Measurements from ENCODE around the gene SLC7A14. TPM values are rescaled to one million over a fixed set of nuclear protein-coding genes. Genes with fewer than 3 reads are reported as not detected.
A peak's percentile ranks its signal among the peaks of the same experiment; 100 is the strongest.

Gene SLC7A14
- total and polyA plus RNA-seq, 4 donors: 0.01 to 0.06 (median 0.03) TPM; not detected in 1

DNA sequence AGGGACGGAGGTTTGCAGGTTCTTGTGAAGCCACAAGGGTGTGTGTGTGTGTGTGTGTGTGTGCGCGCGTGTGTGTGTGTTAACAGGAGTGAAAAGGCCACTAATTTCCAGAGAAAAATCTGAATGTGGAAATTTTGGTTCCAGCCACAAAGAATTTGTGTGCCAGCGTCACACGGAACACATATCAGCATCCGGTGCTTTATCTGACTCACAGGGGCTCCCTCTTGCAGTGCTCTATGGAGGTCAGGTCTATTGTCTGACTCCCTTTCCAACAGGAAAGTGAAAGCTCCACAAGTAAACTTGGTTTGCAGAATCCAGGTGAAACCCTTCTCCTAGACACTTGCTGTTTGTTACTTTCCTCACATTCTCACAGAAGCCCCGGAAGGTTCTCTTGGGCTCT is 161.0 kb downstream of the SLC7A14 start:
- peaks cover 0 to 1% (median 0%) of the 10 kb centered on the region in 4 donors for H3K9me3 ChIP-seq (ENCODE audit: control insufficient read depth in 4 of 4, insufficient read depth in 3 of 4, low read length in 3 of 4)
- WGBS, 2 donors: 70 to 75% methylated on average over 8 of the region's 8 CpGs
- TF ChIP-seq, protein P1, sequence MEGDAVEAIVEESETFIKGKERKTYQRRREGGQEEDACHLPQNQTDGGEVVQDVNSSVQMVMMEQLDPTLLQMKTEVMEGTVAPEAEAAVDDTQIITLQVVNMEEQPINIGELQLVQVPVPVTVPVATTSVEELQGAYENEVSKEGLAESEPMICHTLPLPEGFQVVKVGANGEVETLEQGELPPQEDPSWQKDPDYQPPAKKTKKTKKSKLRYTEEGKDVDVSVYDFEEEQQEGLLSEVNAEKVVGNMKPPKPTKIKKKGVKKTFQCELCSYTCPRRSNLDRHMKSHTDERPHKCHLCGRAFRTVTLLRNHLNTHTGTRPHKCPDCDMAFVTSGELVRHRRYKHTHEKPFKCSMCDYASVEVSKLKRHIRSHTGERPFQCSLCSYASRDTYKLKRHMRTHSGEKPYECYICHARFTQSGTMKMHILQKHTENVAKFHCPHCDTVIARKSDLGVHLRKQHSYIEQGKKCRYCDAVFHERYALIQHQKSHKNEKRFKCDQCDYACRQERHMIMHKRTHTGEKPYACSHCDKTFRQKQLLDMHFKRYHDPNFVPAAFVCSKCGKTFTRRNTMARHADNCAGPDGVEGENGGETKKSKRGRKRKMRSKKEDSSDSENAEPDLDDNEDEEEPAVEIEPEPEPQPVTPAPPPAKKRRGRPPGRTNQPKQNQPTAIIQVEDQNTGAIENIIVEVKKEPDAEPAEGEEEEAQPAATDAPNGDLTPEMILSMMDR (IDR thresholded peaks at IDR 0.05; ENCODE audit: control extremely low read depth, extremely low read depth): no peak
- no peaks in the 10 kb centered on the region for H3K27me3 ChIP-seq (ENCODE audit: control insufficient read depth in 3 of 3, insufficient read depth in 3 of 3, low read length in 2 of 3)
- no peak overlapping the region for H3K4me3 ChIP-seq
- no peak for DNase-seq
- peaks cover 0 to 12% (median 0%) of the 10 kb centered on the region in 5 donors for H3K4me1 ChIP-seq (ENCODE audit: control insufficient read depth in 5 of 5, insufficient read depth in 5 of 5, low read length in 5 of 5)
- H3K27ac ChIP-seq (ENCODE audit: low read depth in 1 of 2, low read length in 1 of 2): peak overlapping the region in 1 of 2 donors; percentile 29
- ATAC-seq (ENCODE audit: insufficient read depth, low FRiP score): no peak
- H3K9ac ChIP-seq (ENCODE audit: insufficient read depth in 1 of 2, low read length in 2 of 2): no peak overlapping the region
- H3K36me3 ChIP-seq (ENCODE audit: control insufficient read depth in 4 of 4, insufficient read depth in 4 of 4, low read length in 4 of 4): no peaks in the 10 kb centered on the region

DNA sequence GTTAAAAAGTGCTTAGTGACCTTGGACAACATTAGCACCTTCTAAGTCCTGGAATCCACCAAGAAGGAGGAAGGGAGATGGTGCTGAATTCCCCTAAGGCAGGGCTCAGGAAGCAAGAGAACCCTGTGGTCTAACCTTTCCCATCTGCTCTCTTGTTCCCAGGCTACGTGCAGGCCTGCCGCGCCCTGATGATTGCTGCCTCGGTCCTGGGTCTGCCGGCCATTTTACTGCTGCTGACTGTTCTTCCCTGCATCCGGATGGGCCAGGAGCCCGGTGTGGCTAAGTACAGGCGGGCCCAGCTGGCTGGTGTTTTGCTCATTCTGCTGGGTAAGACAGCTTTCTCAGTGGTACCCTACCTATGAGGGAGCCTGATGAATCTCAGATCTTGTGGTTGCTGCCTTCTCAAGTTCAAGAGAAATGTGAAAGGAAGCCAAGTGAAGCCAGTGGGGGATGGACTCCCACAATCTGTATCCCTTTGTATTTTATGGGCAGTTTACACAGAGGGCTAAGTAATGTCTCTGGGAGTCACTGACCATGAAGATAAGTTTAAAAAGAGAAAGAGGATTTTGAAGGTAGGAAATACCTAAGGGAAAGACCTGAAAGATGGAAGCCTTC is 162.8 kb downstream of the SLC7A14 start:
- H3K9ac ChIP-seq (ENCODE audit: insufficient read depth in 1 of 2, low read length in 2 of 2): no peak overlapping the region
- peak overlapping the region in 1 of 2 donors; percentile 15 for H3K27ac ChIP-seq (ENCODE audit: low read depth in 1 of 2, low read length in 1 of 2)
- H3K36me3 ChIP-seq (ENCODE audit: control insufficient read depth in 4 of 4, insufficient read depth in 4 of 4, low read length in 4 of 4): no peaks in the 10 kb centered on the region
- 88 to 96% methylated on average over 8 of the region's 8 CpGs for WGBS, 2 donors
- peaks cover 0 to 17% (median 5%) of the 10 kb centered on the region in 5 donors for H3K4me1 ChIP-seq (ENCODE audit: control insufficient read depth in 5 of 5, insufficient read depth in 5 of 5, low read length in 5 of 5)
- H3K27me3 ChIP-seq (ENCODE audit: control insufficient read depth in 3 of 3, insufficient read depth in 3 of 3, low read length in 2 of 3): peaks cover 3 to 7% (median 4%) of the 10 kb centered on the region in 3 donors
- TF ChIP-seq, protein P1 (IDR thresholded peaks at IDR 0.05; ENCODE audit: control extremely low read depth, extremely low read depth): no peak
- ATAC-seq (ENCODE audit: insufficient read depth, low FRiP score) (no peak), DNase-seq (no peak)
- H3K9me3 ChIP-seq (ENCODE audit: control insufficient read depth in 4 of 4, insufficient read depth in 3 of 4, low read length in 3 of 4): peaks cover 0 to 1% (median 0%) of the 10 kb centered on the region in 4 donors
- no peak overlapping the region for H3K4me3 ChIP-seq

DNA sequence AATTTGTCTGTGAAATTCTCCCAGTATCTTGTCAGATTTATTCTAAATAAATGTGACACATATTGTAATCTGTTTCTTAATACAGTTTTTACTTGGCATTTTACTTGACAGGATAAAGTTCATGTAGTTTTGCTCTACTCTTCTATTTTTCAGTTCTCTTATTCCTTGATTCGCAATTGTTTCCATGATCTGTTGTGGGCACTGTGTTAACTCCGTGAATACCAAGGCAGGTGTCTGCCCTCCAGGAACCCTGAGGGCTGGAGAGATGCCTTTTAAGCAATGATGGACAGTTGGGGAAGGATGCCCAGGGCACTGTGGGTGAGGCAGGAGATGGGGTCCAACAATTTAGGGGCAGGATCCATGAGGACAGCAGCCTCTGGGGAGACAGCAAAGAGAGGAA is 164.1 kb downstream of the SLC7A14 start:
- no peak overlapping the region for H3K9ac ChIP-seq (ENCODE audit: insufficient read depth in 1 of 2, low read length in 2 of 2)
- TF ChIP-seq, protein P1 (IDR thresholded peaks at IDR 0.05; ENCODE audit: control extremely low read depth, extremely low read depth): no peak
- H3K9me3 ChIP-seq (ENCODE audit: control insufficient read depth in 4 of 4, insufficient read depth in 3 of 4, low read length in 3 of 4): peaks cover 0 to 1% (median 0%) of the 10 kb centered on the region in 4 donors
- ATAC-seq (ENCODE audit: insufficient read depth, low FRiP score) (no peak), DNase-seq (no peak)
- WGBS, 2 donors: 74 to 83% methylated on average over 2 of the region's 2 CpGs
- H3K36me3 ChIP-seq (ENCODE audit: control insufficient read depth in 4 of 4, insufficient read depth in 4 of 4, low read length in 4 of 4): no peaks in the 10 kb centered on the region
- H3K4me1 ChIP-seq (ENCODE audit: control insufficient read depth in 5 of 5, insufficient read depth in 5 of 5, low read length in 5 of 5): peaks cover 0 to 20% (median 5%) of the 10 kb centered on the region in 5 donors
- H3K27ac ChIP-seq (ENCODE audit: low read depth in 1 of 2, low read length in 1 of 2): peak overlapping the region in 1 of 2 donors; percentile 64
- H3K27me3 ChIP-seq (ENCODE audit: control insufficient read depth in 3 of 3, insufficient read depth in 3 of 3, low read length in 2 of 3): peaks cover 4 to 12% (median 7%) of the 10 kb centered on the region in 3 donors
- H3K4me3 ChIP-seq: no peak overlapping the region

All from lung (tissue), 12 donors.